HEK293 (cell line): Measurements from ENCODE around the gene TBC1D4.

Experiments used
- CTCF ChIA-PET: fragments of 350-600 bp; formaldehyde crosslinking; extraction: SDS; loops from one replicate; lab custom pipeline; 2021; ENCODE audit warnings: antibody characterized with exemption; lab: Yijun Ruan, JAX
- POLR2A ChIA-PET: fragments of 300-600 bp; formaldehyde crosslinking; extraction: SDS; loops from one replicate; lab custom pipeline; 2020; ENCODE audit warnings: antibody characterized with exemption, inconsistent platforms; lab: Yijun Ruan, JAX
- H3K27ac ChIP-seq: fragments of 200-500 bp; sonication (Bioruptor generic); 2 replicates; pipeline ENCODE4 v1.5.1; 2014; ENCODE audit warnings: low read depth, low read length, control low read depth, inconsistent platforms; ENCODE audit errors: extremely low read depth
- H3K36me3 ChIP-seq, 2 experiments: fragments of 200-500 bp in 1 of 2; sonication (Bioruptor generic) in 1 of 2; 1 replicate in 1 of 2; 2 replicates in 1 of 2; pipeline ENCODE4 v1.5.1; 2014 to 2017; ENCODE audit warnings: inconsistent platforms in 2 of 2, low read length in 2 of 2; ENCODE audit not compliant: control insufficient read depth in 2 of 2, insufficient read depth in 1 of 2
- H3K4me1 ChIP-seq: fragments of 200-500 bp; sonication (Bioruptor generic); 2 replicates; pipeline ENCODE4 v1.5.1; 2014; ENCODE audit warnings: mild to moderate bottlenecking, low read length, inconsistent platforms; ENCODE audit not compliant: control insufficient read depth, insufficient read depth
- H3K4me3 ChIP-seq: 2 replicates; pipeline ENCODE4 v1.5.1; 2011; ENCODE audit warnings: low read depth, mild to moderate bottlenecking, control low read depth, low read length, moderate library complexity
- H3K9me3 ChIP-seq: fragments of 200-500 bp; sonication (Bioruptor generic); 2 replicates; pipeline ENCODE4 v1.5.1; 2014; ENCODE audit warnings: low read depth, low read length, inconsistent platforms; ENCODE audit not compliant: control insufficient read depth, insufficient read depth
- EGR2 ChIP-seq: fragments of 450-650 bp; formaldehyde crosslinking; IDR thresholded peaks from 2 replicates; pipeline ENCODE4 v1.5.1; 2016; ENCODE audit warnings: low read depth, missing biosample characterization, missing genetic modification characterization
- KLF9 ChIP-seq: fragments of 450-650 bp; formaldehyde crosslinking; IDR thresholded peaks from 2 replicates; pipeline ENCODE4 v1.5.1; 2016; ENCODE audit warnings: missing biosample characterization, missing genetic modification characterization, low read depth
- PATZ1 ChIP-seq: fragments of 450-650 bp; formaldehyde crosslinking; IDR thresholded peaks from 2 replicates; pipeline ENCODE4 v1.5.1; 2016; ENCODE audit warnings: missing biosample characterization, missing genetic modification characterization
- ZBTB21 ChIP-seq: fragments of 450-650 bp; formaldehyde crosslinking; IDR thresholded peaks from 2 replicates; pipeline ENCODE4 v1.5.1; 2017; ENCODE audit warnings: missing biosample characterization, missing genetic modification characterization
- ZBTB44 ChIP-seq: fragments of 450-650 bp; IDR thresholded peaks from 2 replicates; pipeline ENCODE4 v1.5.1; 2018; ENCODE audit warnings: missing biosample characterization, mild to moderate bottlenecking, missing genetic modification characterization
- ZEB2 ChIP-seq: fragments of 450-650 bp; formaldehyde crosslinking; IDR thresholded peaks from 2 replicates; pipeline ENCODE4 v1.5.1; 2016; ENCODE audit warnings: missing biosample characterization, missing genetic modification characterization
- ZFP41 ChIP-seq: fragments of 450-650 bp; formaldehyde crosslinking; IDR thresholded peaks from 2 replicates; pipeline ENCODE4 v1.5.1; 2016; ENCODE audit warnings: missing biosample characterization, missing genetic modification characterization, borderline replicate concordance
- ZNF18 ChIP-seq: fragments of 450-650 bp; formaldehyde crosslinking; IDR thresholded peaks from 2 replicates; pipeline ENCODE4 v1.5.1; 2016; ENCODE audit warnings: missing biosample characterization, missing genetic modification characterization
- ZNF324 ChIP-seq: fragments of 450-650 bp; formaldehyde crosslinking; IDR thresholded peaks from 2 replicates; pipeline ENCODE4 v1.5.1; 2016; ENCODE audit warnings: missing biosample characterization, missing genetic modification characterization
- ZNF394 ChIP-seq: fragments of 450-650 bp; formaldehyde crosslinking; IDR thresholded peaks from 2 replicates; pipeline ENCODE4 v1.5.1; 2016; ENCODE audit warnings: missing biosample characterization, missing genetic modification characterization, mild to moderate bottlenecking, moderate library complexity, borderline replicate concordance
- ZNF529 ChIP-seq: fragments of 450-650 bp; formaldehyde crosslinking; IDR thresholded peaks from 2 replicates; pipeline ENCODE4 v1.5.1; 2017; ENCODE audit warnings: missing genetic modification characterization, missing biosample characterization; ENCODE audit not compliant: insufficient replicate concordance
- ZNF530 ChIP-seq: fragments of 450-650 bp; formaldehyde crosslinking; IDR thresholded peaks from 2 replicates; pipeline ENCODE4 v1.5.1; 2016; ENCODE audit warnings: low read depth, missing biosample characterization, missing genetic modification characterization
- ZNF560 ChIP-seq: fragments of 450-650 bp; formaldehyde crosslinking; IDR thresholded peaks from 2 replicates; pipeline ENCODE4 v1.5.1; 2017; ENCODE audit warnings: missing biosample characterization, missing genetic modification characterization, borderline replicate concordance
- ZNF561 ChIP-seq: fragments of 450-650 bp; IDR thresholded peaks from 2 replicates; pipeline ENCODE4 v1.5.1; 2018; ENCODE audit warnings: missing biosample characterization, missing genetic modification characterization, borderline replicate concordance
- ZNF585B ChIP-seq: fragments of 450-650 bp; formaldehyde crosslinking; IDR thresholded peaks from 2 replicates; pipeline ENCODE4 v1.5.1; 2016; ENCODE audit warnings: missing biosample characterization, missing genetic modification characterization
- ZNF596 ChIP-seq: fragments of 450-650 bp; IDR thresholded peaks from 2 replicates; pipeline ENCODE4 v1.5.0; 2018; ENCODE audit warnings: missing biosample characterization, mild to moderate bottlenecking, missing genetic modification characterization, moderate library complexity
- ZNF610 ChIP-seq: fragments of 450-650 bp; formaldehyde crosslinking; IDR thresholded peaks from 2 replicates; pipeline ENCODE4 v1.5.1; 2016; ENCODE audit warnings: missing biosample characterization, missing genetic modification characterization, borderline replicate concordance
- ZNF623 ChIP-seq: fragments of 450-650 bp; formaldehyde crosslinking; IDR thresholded peaks from 2 replicates; pipeline ENCODE4 v1.5.1; 2016; ENCODE audit warnings: missing biosample characterization, missing genetic modification characterization
- ZNF645 ChIP-seq: fragments of 450-650 bp; formaldehyde crosslinking; IDR thresholded peaks from 2 replicates; pipeline ENCODE4; 2016; ENCODE audit warnings: missing biosample characterization, missing genetic modification characterization
- ZSCAN16 ChIP-seq: fragments of 450-650 bp; formaldehyde crosslinking; IDR thresholded peaks from 2 replicates; pipeline ENCODE4 v1.5.1; 2016; ENCODE audit warnings: missing biosample characterization, missing genetic modification characterization
- ZSCAN18 ChIP-seq: fragments of 450-650 bp; formaldehyde crosslinking; IDR thresholded peaks from 2 replicates; pipeline ENCODE4 v1.5.1; 2016; ENCODE audit warnings: missing biosample characterization, missing genetic modification characterization

The TBC1D4 gene

GRCh38 chr13:75383064-75383715 is 98.8 kb downstream of the TBC1D4 start:
- Histone ChIP-seq H3K4me3 (no peak overlapping the region), H3K36me3 (no peaks in the 10 kb centered on the region), H3K4me1 (no peaks in the 10 kb centered on the region), H3K27ac (no peak overlapping the region), H3K9me3 (no peaks in the 10 kb centered on the region)
- TF ChIP-seq ZBTB21 (tag by site-specific recombination) (no peak), ZNF585B (no peak), ZNF324 (tag by site-specific recombination) (no peak), ZNF18 (tag by site-specific recombination) (no peak), ZNF623 (tag by site-specific recombination) (no peak), ZNF560 (no peak), ZNF529 (no peak), KLF9 (no peak), ZNF394 (tag by site-specific recombination) (no peak), PATZ1 (tag by site-specific recombination) (no peak), ZBTB44 (tag by site-specific recombination) (no peak)
- CTCF ChIA-PET: no interaction called here
- POLR2A ChIA-PET: no interaction called here

GRCh38 chr13:75378301-75378700 is 103.7 kb downstream of the TBC1D4 start:
- Histone ChIP-seq H3K4me3 (no peak overlapping the region), H3K27ac (no peak overlapping the region), H3K9me3 (no peaks in the 10 kb centered on the region), H3K4me1 (no peaks in the 10 kb centered on the region), H3K36me3 (no peaks in the 10 kb centered on the region)
- ChIA-PET CTCF (interaction anchor here (0.6 to 1.0 kb wide), 4 partner anchors 9 to 375 kb away, joined by 3 read pairs; partner anchors contain the start of gene TBC1D4), POLR2A (no interaction called here)
- no peak for TF ChIP-seq ZNF530 (tag by site-specific recombination)
- TF ChIP-seq ZNF529: no peak
- no peak for TF ChIP-seq ZNF596 (tag by site-specific recombination)
- no peak for TF ChIP-seq ZEB2 (tag by site-specific recombination)
- no peak for TF ChIP-seq ZNF610 (tag by site-specific recombination)
- no peak for TF ChIP-seq EGR2 (tag by site-specific recombination)
- no peak for TF ChIP-seq ZNF645
- no peak for TF ChIP-seq ZFP41
- no peak for TF ChIP-seq ZSCAN18 (tag by site-specific recombination)
- no peak for TF ChIP-seq ZNF561 (tag by site-specific recombination)
- no peak for TF ChIP-seq ZSCAN16 (tag by site-specific recombination)
